ENCODE measurements around the gene PTPRH. TPM values are rescaled to one million over a fixed set of nuclear protein-coding genes. Genes with fewer than 3 reads are reported as not detected.

The PTPRH gene
- total and polyA plus RNA-seq, 8 donors: 5.1 to 15.3 (median 8.1) TPM

GRCh38 chr19:55248704-55249103 is 39.4 kb upstream of the PTPRH start:
- 79 to 91% methylated on average over 9 of the region's 9 CpGs for WGBS, 2 donors
- intact Hi-C loops (cut with DNase I): no loop called here
- no peaks in the 10 kb centered on the region for H3K9me3 ChIP-seq
- no peak overlapping the region for H3K4me3 ChIP-seq
- H3K27ac ChIP-seq: no peak overlapping the region
- H3K4me1 ChIP-seq: peaks cover 0 to 2% (median 0%) of the 10 kb centered on the region in 3 donors
- FAIRE-seq (no peak), ATAC-seq (no peak), DNase-seq (no peak)
- H3K36me3 ChIP-seq: peaks cover 0 to 24% (median 10%) of the 10 kb centered on the region in 3 donors
- no peaks in the 10 kb centered on the region for H3K27me3 ChIP-seq
- TF ChIP-seq CTCF (IDR thresholded peaks at IDR 0.05): no peak

DNA sequence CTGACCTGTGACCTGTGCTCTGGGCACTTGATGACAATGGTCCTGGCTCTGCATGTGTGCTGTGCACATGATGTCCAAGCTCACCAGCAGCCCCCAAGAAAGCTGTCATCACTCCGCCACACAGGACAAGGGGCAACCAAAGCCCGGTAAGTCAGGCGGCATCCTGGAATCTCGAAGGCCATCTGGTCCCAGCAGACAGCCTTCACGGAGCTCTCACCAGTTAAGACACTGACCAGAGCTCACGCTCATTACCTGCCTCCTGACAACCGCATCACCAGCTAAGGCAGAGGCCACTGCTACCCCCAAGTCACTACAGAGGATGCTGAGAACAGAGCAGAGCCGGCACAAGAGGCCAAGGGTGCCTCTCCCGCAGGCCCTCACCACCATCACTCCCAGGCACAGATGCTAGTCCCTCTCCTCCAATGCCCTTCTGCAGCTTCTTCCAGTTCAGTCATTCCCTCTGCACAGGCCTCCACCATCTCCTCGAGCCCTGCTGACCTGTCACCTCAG is 38.9 kb upstream of the PTPRH start:
- Histone ChIP-seq H3K4me1 (no peaks in the 10 kb centered on the region), H3K36me3 (peaks cover 0 to 28% (median 10%) of the 10 kb centered on the region in 3 donors), H3K27me3 (no peaks in the 10 kb centered on the region), H3K9me3 (no peaks in the 10 kb centered on the region), H3K27ac (no peak overlapping the region), H3K4me3 (no peak overlapping the region)
- no peak for TF ChIP-seq CTCF (IDR thresholded peaks at IDR 0.05)
- ATAC-seq: no peak
- FAIRE-seq: no peak
- intact Hi-C loops (cut with DNase I): no loop called here
- DNase-seq: no peak
- WGBS, 2 donors: 76 to 80% methylated on average over 10 of the region's 10 CpGs

GRCh38 chr19:55247621-55248099 is 38.4 kb upstream of the PTPRH start:
- TF ChIP-seq CTCF (IDR thresholded peaks at IDR 0.05): no peak
- FAIRE-seq (no peak), ATAC-seq (peak in 3 of 4 donors; percentile 69 to 71 (median 69)), DNase-seq (no peak)
- Histone ChIP-seq H3K36me3 (peaks cover 0 to 32% (median 10%) of the 10 kb centered on the region in 3 donors), H3K4me1 (no peaks in the 10 kb centered on the region), H3K27me3 (no peaks in the 10 kb centered on the region), H3K27ac (no peak overlapping the region), H3K9me3 (no peaks in the 10 kb centered on the region), H3K4me3 (no peak overlapping the region)
- WGBS, 2 donors: 71 to 75% methylated on average over 10 of the region's 10 CpGs
- intact Hi-C loops (cut with DNase I): no loop called here

DNA sequence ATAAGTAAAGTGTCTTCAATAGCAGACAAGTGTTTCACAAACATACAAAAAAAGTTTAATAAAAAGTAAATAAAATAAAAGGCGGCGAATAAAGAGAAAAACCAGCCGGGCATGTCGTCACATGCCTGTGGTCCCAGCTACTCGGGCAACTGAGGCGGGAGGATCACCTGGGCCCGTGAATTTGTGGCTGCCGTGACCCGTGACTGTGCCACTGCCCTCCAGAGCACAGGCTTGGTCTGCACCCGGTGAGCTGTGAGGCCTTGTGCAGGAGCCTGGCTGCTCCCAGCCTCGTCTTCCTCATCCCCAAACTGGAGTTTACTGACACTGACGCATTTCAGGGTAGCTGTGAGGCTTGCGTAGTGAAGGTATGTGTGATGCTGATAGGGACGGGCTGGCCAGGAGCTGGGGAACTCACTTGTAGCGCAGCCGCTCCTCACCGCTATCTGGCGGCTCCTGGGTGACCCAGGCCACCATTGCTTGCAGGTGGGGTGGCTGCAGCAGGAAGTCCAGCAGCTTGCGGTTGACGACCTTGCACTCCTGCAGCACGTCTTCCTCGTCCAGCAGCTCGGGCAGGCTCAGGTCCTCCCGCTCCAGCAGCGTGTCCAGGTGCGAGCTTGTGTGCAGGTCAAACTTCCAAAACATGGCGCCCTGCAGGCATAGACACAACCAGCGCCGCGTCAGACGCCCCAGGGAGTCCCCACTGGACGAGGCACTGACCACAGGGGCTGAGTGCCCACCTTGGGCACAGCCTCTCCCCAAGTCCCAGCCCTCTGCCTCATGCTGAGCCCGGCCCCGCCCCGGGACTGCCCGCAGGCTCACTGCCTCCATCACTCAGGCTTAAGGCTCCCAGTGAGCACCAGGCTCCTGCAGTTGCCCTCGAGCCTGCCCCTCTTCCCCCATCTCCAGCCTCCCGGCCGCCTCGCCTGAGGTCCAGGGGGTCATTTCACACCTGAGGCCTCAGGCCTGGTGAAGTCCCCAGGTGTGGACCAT is 37.5 kb upstream of the PTPRH start:
- Histone ChIP-seq H3K27me3 (no peaks in the 10 kb centered on the region), H3K27ac (no peak overlapping the region), H3K4me3 (no peak overlapping the region), H3K4me1 (no peaks in the 10 kb centered on the region), H3K36me3 (peaks cover 0 to 41% (median 18%) of the 10 kb centered on the region in 3 donors), H3K9me3 (no peaks in the 10 kb centered on the region)
- ATAC-seq: no peak
- intact Hi-C loops (cut with DNase I): no loop called here
- no peak for FAIRE-seq
- DNase-seq: no peak
- no peak for TF ChIP-seq CTCF (IDR thresholded peaks at IDR 0.05)
- WGBS, 2 donors: 90 to 95% methylated on average over 40 of the region's 40 CpGs

Data from pancreas (tissue), 10 donors.